NCI-H2081 (cell line): ENCODE data around the gene SMPX.
"Not testable (repeated sequence)": the region's sequence is repeated elsewhere in the genome, so short reads cannot be mapped to it uniquely, and the experiment has no call there.

Experiments used
- DNase-seq, 2 experiments: peaks; one replicate each; lab custom pipeline; 2025; lab: John Stamatoyannopoulos, UW

SMPX gene

GRCh38 chrX:21757960-21758359 lies at the start of gene SMPX:
TSS of gene SMPX (minus strand) at chrX:21758116. CDS start at chrX:21754290, 3,826 bp downstream.
- no peak for DNase-seq

GRCh38 chrX:21806691-21807090 lies 48.8 kb upstream of the SMPX start:
- no peak for DNase-seq

GRCh38 chrX:21802839-21803238 lies 44.9 kb upstream of the SMPX start:
- no peak for DNase-seq

DNA sequence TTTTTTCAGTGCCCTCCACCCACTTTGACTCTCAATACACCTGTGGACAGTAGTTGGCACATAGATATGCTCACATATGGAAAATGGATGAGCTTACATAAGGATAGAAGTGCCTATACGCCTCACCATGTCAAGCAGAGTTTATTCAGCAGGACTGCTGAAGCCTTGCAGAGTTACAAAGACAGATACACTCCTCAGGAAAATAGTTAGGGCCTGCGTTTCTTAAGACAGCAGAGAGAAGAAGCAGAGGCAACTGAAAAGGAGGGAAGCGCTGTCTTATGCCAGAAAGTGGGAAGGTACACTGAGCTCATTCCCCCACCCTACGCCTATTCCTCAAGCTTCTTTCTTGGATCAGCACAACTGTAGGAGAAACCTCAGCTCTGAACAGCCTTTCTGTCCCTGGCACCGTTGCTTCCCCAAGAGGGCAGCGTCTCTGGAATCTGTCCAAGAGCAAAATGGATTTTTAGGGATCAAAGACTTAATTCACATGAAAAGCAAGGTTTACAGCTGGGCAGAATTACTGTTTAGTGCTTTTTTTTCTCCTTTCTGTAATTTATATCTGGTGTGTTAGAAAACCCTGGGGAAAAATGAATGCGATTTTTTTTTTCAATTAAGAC lies 44.2 kb upstream of the SMPX start:
- no peak for DNase-seq

DNA sequence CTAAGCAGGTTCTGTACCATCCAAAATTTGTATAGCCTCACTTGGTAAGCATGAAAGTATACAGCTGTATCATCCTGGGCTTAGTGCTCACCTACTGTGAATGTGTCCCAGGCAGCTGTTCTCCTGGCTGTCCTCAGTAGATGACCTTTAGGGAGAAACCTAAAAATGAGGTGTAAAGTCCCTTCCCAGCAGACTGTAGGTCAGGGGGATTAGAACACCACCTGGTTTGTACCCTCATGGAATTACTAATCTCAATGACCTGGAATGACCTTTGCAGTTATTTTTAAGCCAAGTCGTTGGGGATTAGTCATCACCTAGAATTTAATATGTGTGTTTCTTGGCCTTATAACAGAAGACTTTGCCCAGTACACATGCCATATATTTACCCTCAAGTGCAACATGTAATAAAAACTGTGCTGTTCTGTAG lies 42.4 kb upstream of the SMPX start:
- no peak for DNase-seq

DNA sequence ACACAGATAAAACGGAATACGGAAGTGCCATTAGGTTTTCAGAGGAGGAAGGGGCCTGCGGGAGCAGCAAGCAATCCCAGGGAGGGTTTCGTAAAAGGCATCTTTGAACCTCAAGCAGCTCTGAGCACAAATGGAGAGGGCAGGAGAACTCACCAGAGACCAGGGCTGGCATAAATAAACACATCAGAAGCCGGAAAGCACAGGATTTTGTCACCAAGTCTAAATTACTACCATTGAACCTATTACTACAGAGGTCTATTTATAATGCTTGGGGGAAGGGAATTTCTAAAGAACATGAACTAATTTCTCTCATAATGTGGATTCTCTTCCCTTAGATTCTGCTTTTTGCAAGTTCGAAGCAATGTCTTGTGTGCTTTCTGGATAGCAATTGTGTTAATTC lies 41.9 kb upstream of the SMPX start:
- DNase-seq: no peak

- DNase-seq: peak; percentile 32 to 57
These were observed 40.8 kb upstream of the SMPX start for GRCh38 chrX:21798677-21799219.

- no peak for DNase-seq
These were observed 24.1 kb upstream of the SMPX start for GRCh38 chrX:21781976-21782375.

DNA sequence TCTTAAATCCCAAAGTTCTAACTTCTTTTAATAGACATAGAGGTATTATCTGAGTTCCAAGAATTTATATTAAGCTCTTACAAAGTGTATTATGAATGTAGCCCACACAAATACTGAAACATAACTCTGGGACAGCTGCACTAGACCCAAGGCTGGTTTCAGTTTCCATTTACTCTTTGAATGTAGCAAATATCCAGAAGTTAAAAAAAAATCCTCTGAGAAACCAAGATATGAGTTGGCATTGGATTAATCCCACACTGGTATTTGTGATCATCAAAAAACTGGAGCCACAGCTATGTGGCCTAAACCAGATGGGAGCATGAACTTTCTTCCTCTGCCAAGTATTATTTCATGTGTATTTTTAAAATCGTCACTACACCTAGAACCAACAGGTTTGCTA lies 23.6 kb upstream of the SMPX start:
- DNase-seq: no peak

GRCh38 chrX:21779095-21779494 lies 21.2 kb upstream of the SMPX start:
- DNase-seq: no peak

- no peak for DNase-seq
These were observed 20.3 kb upstream of the SMPX start for GRCh38 chrX:21778236-21778635.

DNA sequence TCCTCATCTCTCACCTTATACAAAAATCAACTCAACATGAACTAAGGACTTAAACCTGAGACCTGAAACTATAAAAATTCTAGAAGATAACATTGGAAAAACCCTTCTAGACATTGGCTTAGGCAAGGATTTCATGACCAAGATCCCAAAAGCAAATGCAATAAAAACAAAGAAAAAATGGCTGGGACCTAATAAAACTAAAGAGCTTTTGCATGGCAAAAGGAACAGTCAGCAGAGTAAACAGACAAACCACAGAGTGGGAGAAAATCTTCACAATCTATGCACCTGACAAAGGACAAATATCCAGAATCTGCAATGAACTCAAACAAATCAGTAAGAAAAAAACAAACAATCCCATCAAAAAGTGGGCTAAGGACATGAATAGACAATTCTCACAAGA lies 17.2 kb upstream of the SMPX start:
- not testable (repeated sequence) for DNase-seq

DNA sequence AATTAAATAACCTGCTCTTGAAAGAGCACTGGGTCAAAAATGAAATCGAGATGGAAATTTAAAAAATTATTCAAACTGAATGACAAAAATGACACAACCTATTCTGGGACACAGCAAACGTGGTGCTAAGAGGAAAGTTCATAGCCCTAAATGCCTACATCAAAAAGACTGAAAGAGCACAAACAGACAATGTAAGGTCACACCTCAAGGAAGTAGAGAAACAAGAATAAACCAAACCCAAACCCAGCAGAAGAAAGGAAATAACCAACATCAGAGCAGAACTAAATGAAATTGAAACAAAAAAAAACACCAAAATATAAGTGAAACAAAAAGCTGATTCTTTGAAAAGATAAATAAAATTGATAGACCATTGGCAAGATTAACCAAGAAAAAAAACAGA lies 15.1 kb upstream of the SMPX start:
- not testable (repeated sequence) for DNase-seq

GRCh38 chrX:21770631-21771321 lies 12.9 kb upstream of the SMPX start:
- DNase-seq: no peak

DNA sequence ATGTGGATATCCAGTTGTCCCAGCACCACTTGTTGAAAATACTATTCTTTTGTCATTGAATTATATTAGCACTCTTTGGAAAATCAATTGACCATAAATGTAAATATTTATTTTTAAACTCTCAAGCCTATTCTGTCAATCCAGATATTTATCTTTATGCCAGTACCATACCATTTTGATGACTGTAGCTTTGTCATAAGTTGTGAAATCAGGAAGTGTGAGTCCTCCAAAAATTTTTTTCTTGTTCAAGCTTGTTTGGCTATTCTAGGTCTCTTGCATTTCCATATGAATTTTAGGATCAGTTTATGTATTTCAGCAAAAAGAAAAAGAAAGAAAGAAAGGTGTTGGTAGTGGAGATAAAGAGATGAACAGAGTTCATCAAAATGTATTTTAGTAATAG lies 8.2 kb upstream of the SMPX start:
- no peak for DNase-seq

- DNase-seq: no peak
These were observed 6.1 kb upstream of the SMPX start for GRCh38 chrX:21764008-21764407.

DNA sequence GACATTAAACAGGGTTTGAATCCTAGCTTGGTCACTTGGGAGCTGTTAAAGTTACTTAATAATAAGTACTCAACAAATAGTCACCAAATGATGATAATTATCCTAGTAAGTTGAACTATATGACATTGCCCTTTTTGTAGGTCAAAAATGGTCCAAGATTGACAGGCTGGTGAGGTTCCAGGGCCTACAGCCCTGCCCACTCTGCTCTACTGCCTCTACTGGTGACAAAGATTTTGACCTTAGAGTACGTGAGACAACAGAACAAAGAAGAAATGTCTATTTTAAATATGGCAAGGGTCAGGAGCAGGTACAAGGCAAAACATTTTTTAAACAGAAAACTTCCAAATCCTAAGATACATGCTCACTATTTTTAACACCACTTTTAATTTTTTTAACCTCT lies 572 bp upstream of the SMPX start:
- no peak for DNase-seq

DNA sequence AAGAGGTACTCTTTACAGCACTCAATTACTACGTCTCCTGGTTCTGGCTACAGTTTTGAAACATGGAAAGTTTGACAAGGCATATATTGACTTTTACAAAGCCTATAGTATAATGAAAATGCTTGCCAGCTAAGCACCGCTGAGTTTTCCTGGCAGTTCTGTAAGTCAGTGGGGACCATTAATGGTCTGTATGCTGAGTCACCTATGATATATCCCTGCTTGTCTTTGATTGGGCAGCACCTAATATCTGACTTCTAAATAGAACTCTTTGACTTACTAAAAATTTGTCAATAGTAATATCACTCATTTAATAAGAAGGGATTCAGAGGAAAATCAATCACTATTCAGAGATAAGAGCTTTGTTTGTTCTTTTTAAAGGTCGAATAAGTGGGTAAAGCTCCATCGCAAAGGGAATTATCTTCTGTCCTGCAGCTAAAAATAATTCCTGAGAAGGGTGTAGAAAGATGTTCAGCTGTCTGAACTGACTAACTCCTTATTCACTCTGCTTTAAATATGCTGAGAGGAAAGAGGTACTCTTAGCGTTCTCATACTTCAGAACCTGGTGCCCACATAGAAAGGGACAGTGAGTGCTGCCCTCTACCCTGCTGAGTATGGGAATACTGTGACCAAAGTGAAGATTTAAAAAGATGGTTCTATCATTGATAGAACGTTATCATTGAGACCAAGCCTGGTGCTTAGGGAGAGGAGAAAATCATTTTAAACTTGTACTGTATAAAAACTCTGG lies 959 bp downstream of the SMPX start:
- no peak for DNase-seq

GRCh38 chrX:21749924-21750323 lies 8.0 kb downstream of the SMPX start:
- no peak for DNase-seq

GRCh38 chrX:21748235-21748634 lies 9.7 kb downstream of the SMPX start:
- DNase-seq: no peak

DNA sequence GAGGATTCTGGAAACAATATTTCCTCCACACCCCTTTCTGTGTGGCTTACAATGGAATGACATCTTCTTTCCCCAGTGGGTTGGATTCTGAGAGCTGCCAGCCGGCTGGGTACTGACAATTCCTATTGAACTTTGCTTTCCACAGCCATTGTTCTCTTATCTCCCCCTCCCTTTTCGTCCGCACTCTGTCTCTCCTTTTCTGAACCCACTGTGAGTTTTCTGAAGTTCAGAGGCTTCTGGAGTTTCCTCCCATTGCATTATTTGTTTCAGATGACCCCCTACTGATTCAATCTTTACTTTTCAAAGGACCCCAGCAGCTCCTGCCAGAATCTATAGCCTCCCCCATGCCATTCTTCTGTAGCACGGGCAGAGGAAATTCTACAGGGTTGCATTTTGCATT lies 10.4 kb downstream of the SMPX start:
- peak; percentile 28 to 39 for DNase-seq

- peak in 1 of 2 experiments; percentile 20 for DNase-seq
These were observed 12.2 kb downstream of the SMPX start for GRCh38 chrX:21745756-21746155.

GRCh38 chrX:21744721-21745120 lies 13.2 kb downstream of the SMPX start:
- no peak for DNase-seq
